Mesothelial cell of epicardium (in vitro differentiated cells): ENCODE measurements around the gene TSHZ2. TPM values are rescaled to one million over a fixed set of nuclear protein-coding genes. Genes with fewer than 3 reads are reported as not detected.
A peak's percentile ranks its signal among the peaks of the same experiment; 100 is the strongest.

ENCODE experiments used
- DNase-seq, 2 experiments: peaks; one replicate each; pipeline ENCODE4 v3.0.0; 2021; ENCODE audit warnings: low spot score in 2 of 2; ENCODE audit not compliant: unreplicated experiment in 2 of 2
- H3K27ac Mint-ChIP-seq: 2 replicates; pipeline ENCODE4 v1.8.0; 2021; ENCODE audit warnings: mixed read lengths
- H3K27me3 Mint-ChIP-seq: 2 replicates; pipeline ENCODE4 v1.8.0; 2021; ENCODE audit warnings: low read depth, mixed read lengths
- H3K36me3 Mint-ChIP-seq: 2 replicates; pipeline ENCODE4 v1.8.0; 2021; ENCODE audit warnings: mixed read lengths
- H3K4me1 Mint-ChIP-seq: 2 replicates; pipeline ENCODE4 v1.8.0; 2021; ENCODE audit warnings: mixed read lengths
- H3K4me3 Mint-ChIP-seq: 2 replicates; pipeline ENCODE4 v1.8.0; 2021; ENCODE audit warnings: mild to moderate bottlenecking, moderate library complexity, mixed read lengths
- H3K9me3 Mint-ChIP-seq: 2 replicates; pipeline ENCODE4 v1.8.0; 2021; ENCODE audit warnings: mixed read lengths
- CTCF ChIP-seq: fragments of 200-600 bp; sonication (generic); IDR thresholded peaks from one replicate; pipeline ENCODE4 v1.5.0; 2021; ENCODE audit warnings: antibody characterized with exemption; ENCODE audit not compliant: unreplicated experiment
- total RNA-seq: library from RNA; stranded (reverse); gene quantifications from 3 replicates; pipeline ENCODE4 v1.2.1, GENCODE V29; 2021

The TSHZ2 gene
- total RNA-seq, 1 donor from 2014 or later, result 28.8 TPM

GRCh38 chr20:53224851-53225250, 252.7 kb downstream of the TSHZ2 start:
- H3K27ac Mint-ChIP-seq, result no peak overlapping the region
- H3K9me3 Mint-ChIP-seq, result peaks cover 7% of the 10 kb centered on the region
- H3K4me3 Mint-ChIP-seq, result no peak overlapping the region
- H3K27me3 Mint-ChIP-seq, result no peaks in the 10 kb centered on the region
- TF ChIP-seq CTCF, result no peak
- DNase-seq, result no peak
- H3K36me3 Mint-ChIP-seq, result peaks cover 8% of the 10 kb centered on the region
- H3K4me1 Mint-ChIP-seq, result peaks cover 32% of the 10 kb centered on the region

DNA sequence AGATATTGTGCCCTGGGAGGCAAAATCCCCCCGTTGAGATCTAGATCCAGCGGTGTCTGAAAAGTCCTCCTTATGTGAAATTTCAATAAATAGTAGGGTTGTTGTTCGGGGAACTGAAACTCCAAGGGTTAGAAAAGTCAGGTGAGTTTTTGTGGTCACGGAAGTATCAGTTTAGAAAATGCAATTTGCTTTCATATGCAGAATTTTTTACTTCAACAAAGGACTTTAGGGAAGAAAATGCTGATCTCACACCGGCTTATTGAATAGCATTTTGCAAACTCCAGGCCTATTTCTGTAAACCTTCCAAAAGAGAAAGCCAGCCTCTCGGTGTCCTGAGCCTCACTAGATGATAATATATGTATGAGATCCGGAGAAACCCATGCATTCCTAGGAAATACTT, 254.7 kb downstream of the TSHZ2 start:
- no peak for DNase-seq
- Mint-ChIP-seq H3K9me3 (no peaks in the 10 kb centered on the region), H3K27ac (peak overlapping the region; percentile 68), H3K27me3 (no peaks in the 10 kb centered on the region), H3K4me1 (peaks cover 37% of the 10 kb centered on the region), H3K4me3 (no peak overlapping the region), H3K36me3 (no peaks in the 10 kb centered on the region)
- TF ChIP-seq CTCF, result no peak

GRCh38 chr20:53227523-53227922, 255.4 kb downstream of the TSHZ2 start:
- no peak for TF ChIP-seq CTCF
- Mint-ChIP-seq H3K4me3 (no peak overlapping the region), H3K27ac (peak overlapping the region; percentile 94), H3K36me3 (no peaks in the 10 kb centered on the region), H3K27me3 (no peaks in the 10 kb centered on the region), H3K4me1 (peaks cover 40% of the 10 kb centered on the region), H3K9me3 (no peaks in the 10 kb centered on the region)
- DNase-seq, result no peak

DNA sequence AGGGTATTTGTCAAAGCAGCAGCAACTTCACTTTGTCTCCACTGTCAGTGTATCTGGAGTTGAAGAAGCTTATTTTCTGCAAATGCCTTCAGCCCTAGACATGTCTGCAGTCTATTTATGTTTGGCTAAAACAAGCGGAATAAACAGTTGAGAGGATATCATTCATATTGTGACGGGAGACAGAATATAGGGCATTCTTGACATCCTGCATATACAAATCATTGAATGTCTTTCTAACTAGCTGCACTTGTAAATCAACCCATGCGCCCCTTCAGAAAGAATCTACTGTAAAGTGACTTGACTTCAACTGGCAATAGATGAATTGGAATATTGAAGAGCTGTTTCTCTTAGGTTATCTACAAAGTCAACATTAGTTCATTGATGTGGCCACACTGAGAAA, 258.9 kb downstream of the TSHZ2 start:
- Mint-ChIP-seq H3K27me3 (no peaks in the 10 kb centered on the region), H3K4me1 (peaks cover 31% of the 10 kb centered on the region), H3K27ac (no peak overlapping the region), H3K36me3 (peaks cover 5% of the 10 kb centered on the region), H3K9me3 (no peaks in the 10 kb centered on the region), H3K4me3 (no peak overlapping the region)
- DNase-seq, result no peak
- no peak for TF ChIP-seq CTCF

GRCh38 chr20:53237461-53237860, 265.3 kb downstream of the TSHZ2 start:
- H3K4me3 Mint-ChIP-seq, result no peak overlapping the region
- no peak for DNase-seq
- H3K9me3 Mint-ChIP-seq, result peaks cover 4% of the 10 kb centered on the region
- H3K27ac Mint-ChIP-seq, result no peak overlapping the region
- H3K4me1 Mint-ChIP-seq, result no peaks in the 10 kb centered on the region
- H3K27me3 Mint-ChIP-seq, result no peaks in the 10 kb centered on the region
- H3K36me3 Mint-ChIP-seq, result peaks cover 6% of the 10 kb centered on the region
- TF ChIP-seq CTCF, result no peak

- no peak overlapping the region for H3K27ac Mint-ChIP-seq
- peaks cover 4% of the 10 kb centered on the region for H3K9me3 Mint-ChIP-seq
- no peaks in the 10 kb centered on the region for H3K4me1 Mint-ChIP-seq
- H3K27me3 Mint-ChIP-seq, result no peaks in the 10 kb centered on the region
- H3K4me3 Mint-ChIP-seq, result no peak overlapping the region
- DNase-seq, result no peak
- TF ChIP-seq CTCF, result no peak
- peaks cover 6% of the 10 kb centered on the region for H3K36me3 Mint-ChIP-seq
Observed at GRCh38 chr20:53238121-53238660, 266.0 kb downstream of the TSHZ2 start.
